Endothelial cell of umbilical vein (primary cell): ENCODE results near the gene ARHGAP11B.
"Not testable (repeated sequence)": the region's sequence is repeated elsewhere in the genome, so short reads cannot be mapped to it uniquely, and the experiment has no call there.

Experiments used
- BruUV-seq: library from RNA; stranded (reverse); fragments of 400-500 nt; replicated peaks from 2 replicates; lab custom pipeline; 2021; lab: Mats Ljungman, UMichigan
- CTCF ChIA-PET: fragments of 300-600, 350-600 bp; sonication (Branson Sonifier 250); formaldehyde crosslinking; loops from one replicate; lab custom pipeline; 2021; ENCODE audit warnings: antibody characterized with exemption, inconsistent platforms; lab: Charles Lee
- POLR2A ChIA-PET: fragments of 300-600, 350-600 bp; sonication (Branson Sonifier 250); formaldehyde crosslinking; loops from one replicate; lab custom pipeline; 2021; ENCODE audit warnings: antibody characterized with exemption, inconsistent platforms; lab: Charles Lee
- DNase-seq: peaks from one replicate; pipeline ENCODE4 v3.0.0-alpha.2; 2011; ENCODE audit warnings: low read depth, low spot score
- FAIRE-seq: peaks from 2 replicates; lab custom pipeline; 2011; peaks lifted over from hg19 to GRCh38; lab: Jason Lieb, UNC
- H2AFZ ChIP-seq: 2 replicates; pipeline ENCODE4 v1.6.0; 2012; ENCODE audit warnings: low read depth, low read length, control low read depth, inconsistent platforms
- H3K27ac ChIP-seq: 2 replicates; pipeline ENCODE4 v1.5.1; 2011; ENCODE audit warnings: low read depth, mild to moderate bottlenecking, control low read depth, low read length, moderate library complexity; ENCODE audit not compliant: insufficient read depth
- H3K27me3 ChIP-seq, 2 experiments: 2 replicates each; pipeline versions ENCODE4 v1.6.0 to v1.6.1; 2011; ENCODE audit warnings: low read length in 2 of 2, mixed read lengths in 1 of 2; ENCODE audit not compliant: control insufficient read depth in 2 of 2, insufficient read depth in 2 of 2
- H3K36me3 ChIP-seq, 2 experiments: 2 replicates in 1 of 2; 3 replicates in 1 of 2; pipeline ENCODE4 v1.5.1; 2011; ENCODE audit warnings: low read length in 2 of 2, mild to moderate bottlenecking in 1 of 2, moderate library complexity in 1 of 2; ENCODE audit not compliant: control insufficient read depth in 2 of 2, insufficient read depth in 2 of 2; ENCODE audit errors: extremely low read depth in 1 of 2
- H3K4me1 ChIP-seq: 3 replicates; pipeline ENCODE4 v1.5.1; 2011; ENCODE audit warnings: mild to moderate bottlenecking, low read length; ENCODE audit not compliant: control insufficient read depth, insufficient read depth; ENCODE audit errors: extremely low read depth
- H3K4me2 ChIP-seq: 2 replicates; pipeline ENCODE4 v1.6.1; 2011; ENCODE audit warnings: low read length, control low read depth, mixed read lengths; ENCODE audit not compliant: insufficient read depth
- H3K4me3 ChIP-seq, 3 experiments: fragments of 200-600 bp in 1 of 3; sonication (generic), shearing (Covaris generic) in 1 of 3; replicated peaks in 1 of 3; 2 replicates each; pipeline ENCODE4 v1.5.1; 2011 to 2016; ENCODE audit warnings: control low read depth in 3 of 3, low read length in 3 of 3, mild to moderate bottlenecking in 2 of 3, inconsistent platforms in 1 of 3, low read depth in 1 of 3, moderate library complexity in 1 of 3; ENCODE audit not compliant: insufficient read depth in 1 of 3
- H3K79me2 ChIP-seq: 2 replicates; pipeline ENCODE4 v1.6.0; 2012; ENCODE audit warnings: low read length, inconsistent platforms; ENCODE audit not compliant: control insufficient read depth, insufficient read depth
- H3K9ac ChIP-seq: replicated peaks from 2 replicates; pipeline ENCODE3; 2011; ENCODE audit warnings: low read length, control low read depth; ENCODE audit not compliant: insufficient read depth; ENCODE audit errors: extremely low read depth
- H3K9me1 ChIP-seq: replicated peaks from 3 replicates; pipeline ENCODE4 v1.6.0; 2011; ENCODE audit warnings: mild to moderate bottlenecking, low read length; ENCODE audit not compliant: control insufficient read depth, insufficient read depth; ENCODE audit errors: extremely low read depth
- H3K9me3 ChIP-seq: replicated peaks from 2 replicates; pipeline ENCODE4 v1.5.1; 2012; ENCODE audit warnings: low read length, inconsistent platforms; ENCODE audit not compliant: control insufficient read depth, insufficient read depth
- H4K20me1 ChIP-seq: replicated peaks from 2 replicates; pipeline ENCODE3; 2011; ENCODE audit warnings: mild to moderate bottlenecking, low read length; ENCODE audit not compliant: control insufficient read depth, insufficient read depth; ENCODE audit errors: extremely low read depth
- dilution Hi-C: fragments of 300-500 bp; cut with MboI; formaldehyde crosslinking; loops from one replicate; pipeline ENCODE4 v1.15.0; 2019; ENCODE audit warnings: low sequenced_read_pairs; ENCODE audit not compliant: extremely low pct_ligation_motif_present
- intact Hi-C: fragments of 100-400 bp; cut with micrococcal nuclease; formaldehyde crosslinking; loops from one replicate; pipeline ENCODE4 v1.10.0; 2022

Gene ARHGAP11B

DNA sequence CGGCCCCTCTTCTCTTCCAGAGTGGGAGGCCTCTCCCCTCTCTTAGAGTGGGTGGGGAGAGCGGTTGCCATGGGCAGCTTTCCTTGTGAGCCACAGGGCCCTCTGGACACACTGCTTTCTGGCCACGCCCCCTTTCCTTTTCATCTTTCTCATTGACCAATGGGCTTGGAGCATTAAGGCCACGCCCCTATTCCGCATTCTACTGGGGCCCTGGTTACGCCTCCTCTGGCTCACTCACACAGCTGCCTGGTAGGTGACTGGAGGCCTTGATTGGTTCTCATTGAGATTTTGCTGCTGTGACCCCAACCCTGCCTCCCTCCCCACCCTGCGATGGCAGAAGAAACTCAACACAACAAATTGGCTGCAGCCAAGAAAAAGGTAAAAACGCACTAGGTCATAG is 22.1 kb upstream of the ARHGAP11B start, which contains the start of gene GOLGA8H:
Gene GOLGA8H, plus strand, starts transcription at position 233 of the 400 bp plus-strand sequence. Its CDS starts 98 bp downstream, at position 331.
- H3K9ac ChIP-seq, CTCF ChIA-PET, H3K79me2 ChIP-seq, H3K36me3 ChIP-seq, H3K4me2 ChIP-seq, intact Hi-C loops, DNase-seq, FAIRE-seq, H3K4me3 ChIP-seq, H3K27ac ChIP-seq, dilution Hi-C loops, BruUV-seq, H3K9me3 ChIP-seq, H3K9me1 ChIP-seq, H3K27me3 ChIP-seq, H3K4me1 ChIP-seq, H4K20me1 ChIP-seq, H2AFZ ChIP-seq, POLR2A ChIA-PET: not testable (repeated sequence)

DNA sequence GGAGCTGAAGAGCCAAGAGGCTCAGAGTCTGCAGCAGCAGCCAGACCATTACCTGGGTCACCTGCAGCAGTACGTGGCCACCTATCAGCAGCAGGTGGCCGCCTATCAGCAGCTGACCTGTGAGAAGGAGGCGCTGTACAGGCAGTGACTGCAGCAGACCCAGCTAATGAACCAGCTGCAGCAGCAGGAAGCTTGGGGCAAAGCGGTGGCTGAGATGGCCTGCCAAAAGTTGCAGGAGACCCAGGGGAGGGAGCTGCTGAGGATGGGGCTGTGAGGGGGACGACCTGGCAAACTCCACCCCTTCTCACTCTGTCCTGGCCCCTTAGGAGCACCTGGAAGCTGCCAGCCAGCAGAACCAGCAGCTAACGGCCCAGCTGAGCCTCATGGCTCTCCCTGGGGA is 13.7 kb upstream of the ARHGAP11B start:
- FAIRE-seq, H3K9me3 ChIP-seq, H4K20me1 ChIP-seq, H2AFZ ChIP-seq, intact Hi-C loops, H3K9me1 ChIP-seq, POLR2A ChIA-PET, DNase-seq, dilution Hi-C loops, H3K4me2 ChIP-seq, CTCF ChIA-PET, H3K27ac ChIP-seq, H3K36me3 ChIP-seq, H3K4me3 ChIP-seq, H3K4me1 ChIP-seq, H3K79me2 ChIP-seq, H3K9ac ChIP-seq, BruUV-seq, H3K27me3 ChIP-seq: not testable (repeated sequence)

DNA sequence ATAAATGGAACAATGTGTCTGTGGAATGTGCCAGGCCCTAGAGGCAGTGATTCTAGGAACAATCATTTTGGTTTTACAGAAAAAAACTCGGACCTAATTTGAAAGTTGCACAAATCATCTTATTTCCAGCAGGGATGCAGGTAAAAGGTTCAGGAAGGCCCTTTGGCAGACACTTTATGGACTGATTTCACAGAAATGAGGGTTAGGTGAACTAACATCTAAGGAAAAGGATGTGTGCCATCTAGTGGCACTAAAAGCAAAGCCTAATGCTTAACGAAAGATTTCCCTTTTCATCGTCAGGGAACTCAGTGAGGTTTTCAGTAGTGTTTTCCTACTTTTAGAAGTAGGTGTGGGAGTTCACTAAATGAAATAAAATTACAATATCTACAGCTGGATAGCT is 4.6 kb upstream of the ARHGAP11B start:
- H3K4me1 ChIP-seq, dilution Hi-C loops, H3K4me2 ChIP-seq, H3K36me3 ChIP-seq, H3K27me3 ChIP-seq, H3K27ac ChIP-seq, H3K9me1 ChIP-seq, H4K20me1 ChIP-seq, intact Hi-C loops, H3K4me3 ChIP-seq, H3K79me2 ChIP-seq, CTCF ChIA-PET, POLR2A ChIA-PET, BruUV-seq, H3K9ac ChIP-seq, H3K9me3 ChIP-seq, H2AFZ ChIP-seq: not testable (repeated sequence)
- DNase-seq (peak; percentile 29), FAIRE-seq (peak; percentile 86)

DNA sequence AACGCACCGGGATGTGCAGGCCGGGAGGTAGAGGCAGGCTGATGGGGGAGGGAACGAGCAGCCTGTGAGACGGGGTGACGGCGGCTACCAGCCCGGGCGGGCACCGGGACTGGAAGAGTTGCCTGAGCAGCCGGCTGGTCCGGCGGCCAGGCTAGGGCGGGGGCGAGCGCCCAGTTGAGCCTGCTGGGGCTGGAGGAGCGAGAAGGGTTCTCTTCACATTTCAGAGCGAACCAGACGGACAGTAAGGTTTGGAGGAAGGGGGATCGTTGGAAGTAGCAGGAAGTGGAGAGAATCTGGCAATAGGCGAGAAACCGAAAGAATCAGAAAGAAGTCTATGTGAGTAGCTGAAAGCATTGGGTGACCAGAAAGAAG is 252 bp downstream of the ARHGAP11B start:
- Histone ChIP-seq H3K4me2 (peak overlapping the region; percentile 81), H3K27ac (peak overlapping the region; percentile 99), H2AFZ (peak overlapping the region; percentile 62), H3K79me2 (peaks cover 46% of the 10 kb centered on the region), H3K9ac (peak overlapping the region; percentile 47), H3K4me3 (peak overlapping the region; percentile 56 to 85 (median 77))
- H3K4me1 ChIP-seq, H3K36me3 ChIP-seq, intact Hi-C loops, H3K27me3 ChIP-seq, FAIRE-seq, dilution Hi-C loops, H4K20me1 ChIP-seq, POLR2A ChIA-PET, CTCF ChIA-PET, BruUV-seq, H3K9me3 ChIP-seq, H3K9me1 ChIP-seq: not testable (repeated sequence)
- peak; percentile 45 for DNase-seq
